D721Med (cell line): Measurements from ENCODE around the gene FCER2.

ENCODE experiments used
- DNase-seq: peaks from one replicate; pipeline ENCODE4 v3.0.0; 2011; ENCODE audit warnings: low spot score; ENCODE audit not compliant: insufficient read length
- FAIRE-seq: peaks from 2 replicates; lab custom pipeline; 2011; peaks lifted over from hg19 to GRCh38; lab: Jason Lieb, UNC
- TF ChIP-seq, protein P1 (sequence below): IDR thresholded peaks from 2 replicates; pipeline ENCODE4 v1.5.1; 2012; ENCODE audit warnings: mild to moderate bottlenecking, control low read depth; ENCODE audit not compliant: insufficient read depth; ENCODE audit errors: missing control alignments

FCER2 gene

DNA sequence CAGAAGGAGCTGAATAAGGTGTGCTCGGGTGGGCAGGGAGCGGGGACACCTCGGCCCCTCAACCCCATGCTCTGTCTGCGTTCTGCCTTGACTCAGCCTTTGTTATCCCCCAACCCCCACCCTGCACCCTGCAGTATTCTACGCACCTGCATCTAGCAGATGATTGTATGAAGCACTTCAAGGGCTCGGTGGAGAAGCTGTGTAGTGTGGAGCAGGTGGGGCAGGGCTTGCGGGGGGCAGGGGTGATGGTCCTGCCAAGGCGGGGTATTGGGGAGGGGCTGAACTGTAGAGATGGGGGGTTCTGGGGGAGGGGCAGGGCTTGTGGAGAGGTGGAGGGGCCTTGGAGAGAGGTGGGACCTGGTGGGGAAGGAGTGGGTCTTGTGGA is 58.9 kb downstream of the FCER2 start:
- DNase-seq (no peak), FAIRE-seq (no peak)
- TF ChIP-seq, protein P1, sequence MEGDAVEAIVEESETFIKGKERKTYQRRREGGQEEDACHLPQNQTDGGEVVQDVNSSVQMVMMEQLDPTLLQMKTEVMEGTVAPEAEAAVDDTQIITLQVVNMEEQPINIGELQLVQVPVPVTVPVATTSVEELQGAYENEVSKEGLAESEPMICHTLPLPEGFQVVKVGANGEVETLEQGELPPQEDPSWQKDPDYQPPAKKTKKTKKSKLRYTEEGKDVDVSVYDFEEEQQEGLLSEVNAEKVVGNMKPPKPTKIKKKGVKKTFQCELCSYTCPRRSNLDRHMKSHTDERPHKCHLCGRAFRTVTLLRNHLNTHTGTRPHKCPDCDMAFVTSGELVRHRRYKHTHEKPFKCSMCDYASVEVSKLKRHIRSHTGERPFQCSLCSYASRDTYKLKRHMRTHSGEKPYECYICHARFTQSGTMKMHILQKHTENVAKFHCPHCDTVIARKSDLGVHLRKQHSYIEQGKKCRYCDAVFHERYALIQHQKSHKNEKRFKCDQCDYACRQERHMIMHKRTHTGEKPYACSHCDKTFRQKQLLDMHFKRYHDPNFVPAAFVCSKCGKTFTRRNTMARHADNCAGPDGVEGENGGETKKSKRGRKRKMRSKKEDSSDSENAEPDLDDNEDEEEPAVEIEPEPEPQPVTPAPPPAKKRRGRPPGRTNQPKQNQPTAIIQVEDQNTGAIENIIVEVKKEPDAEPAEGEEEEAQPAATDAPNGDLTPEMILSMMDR = no peak

GRCh38 chr19:7642295-7643030 is 59.5 kb downstream of the FCER2 start:
- FAIRE-seq = no peak
- DNase-seq = no peak
- TF ChIP-seq, protein P1 = no peak

DNA sequence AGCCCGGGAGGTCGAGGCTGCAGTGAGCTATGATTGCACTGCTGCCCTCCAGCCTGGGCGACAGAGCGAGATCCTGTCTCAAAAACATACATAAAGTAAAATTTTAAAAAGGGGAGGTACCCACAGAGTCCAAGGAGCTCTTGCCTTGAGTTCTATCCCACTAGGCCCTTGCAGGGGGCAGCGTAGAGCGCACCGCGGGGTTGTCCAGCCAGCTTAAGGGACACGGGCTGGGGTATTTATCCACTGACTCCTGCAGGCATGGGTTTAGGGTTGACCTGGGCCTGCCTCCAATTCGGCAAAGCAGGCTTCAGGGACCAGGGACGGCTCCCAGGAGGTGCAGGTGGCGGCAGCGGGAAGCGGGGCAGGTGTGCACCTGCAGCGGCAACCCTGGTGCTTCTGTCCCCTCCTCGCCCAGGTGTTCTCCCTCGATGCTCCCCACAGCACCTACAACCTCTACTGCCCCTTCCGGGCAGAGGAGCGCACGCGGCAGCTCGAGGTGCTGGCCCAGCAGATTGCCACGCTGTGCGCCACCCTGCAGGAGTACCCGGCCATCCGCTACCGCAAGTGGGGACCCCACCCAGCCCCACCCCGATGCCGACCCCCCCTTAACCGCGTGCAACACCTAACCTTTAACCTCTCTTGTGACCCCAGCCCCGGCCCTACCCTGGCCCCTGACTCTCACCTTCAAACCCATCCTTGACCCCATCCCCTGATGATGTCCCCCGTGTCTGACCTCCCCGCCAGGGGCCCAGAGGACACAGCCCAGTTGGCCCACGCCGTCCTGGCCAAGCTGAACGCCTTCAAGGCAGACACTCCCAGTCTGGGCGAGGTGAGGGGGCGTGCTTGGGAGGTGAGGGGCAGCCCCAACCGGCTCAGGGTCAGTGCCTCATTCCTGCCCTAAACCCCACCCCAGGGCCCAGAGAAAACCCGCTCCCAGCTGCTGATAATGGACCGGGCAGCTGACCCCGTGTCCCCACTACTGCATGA is 60.3 kb downstream of the FCER2 start:
- FAIRE-seq (no peak), DNase-seq (no peak)
- TF ChIP-seq, protein P1 = no peak

DNA sequence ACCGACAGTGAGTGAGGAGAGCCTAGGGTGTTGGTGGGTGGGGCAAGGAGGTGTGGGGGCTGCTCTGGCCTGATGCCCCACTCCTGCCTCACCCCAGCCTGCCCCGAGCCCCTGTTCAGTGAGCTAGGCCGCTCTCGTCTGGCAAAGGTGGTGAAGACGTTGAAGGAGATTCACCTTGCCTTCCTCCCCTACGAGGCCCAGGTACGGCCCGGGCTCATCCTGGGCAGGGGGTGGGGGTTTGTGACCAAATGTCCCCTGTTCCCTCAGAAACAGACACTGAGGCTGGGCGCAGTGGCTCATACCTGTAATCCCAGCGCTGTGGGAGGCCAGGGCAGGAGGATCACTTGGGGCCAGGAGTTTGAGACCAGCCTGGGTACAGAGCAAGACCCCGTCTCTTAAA is 61.1 kb downstream of the FCER2 start:
- TF ChIP-seq, protein P1 = no peak
- DNase-seq (no peak), FAIRE-seq (no peak)

DNA sequence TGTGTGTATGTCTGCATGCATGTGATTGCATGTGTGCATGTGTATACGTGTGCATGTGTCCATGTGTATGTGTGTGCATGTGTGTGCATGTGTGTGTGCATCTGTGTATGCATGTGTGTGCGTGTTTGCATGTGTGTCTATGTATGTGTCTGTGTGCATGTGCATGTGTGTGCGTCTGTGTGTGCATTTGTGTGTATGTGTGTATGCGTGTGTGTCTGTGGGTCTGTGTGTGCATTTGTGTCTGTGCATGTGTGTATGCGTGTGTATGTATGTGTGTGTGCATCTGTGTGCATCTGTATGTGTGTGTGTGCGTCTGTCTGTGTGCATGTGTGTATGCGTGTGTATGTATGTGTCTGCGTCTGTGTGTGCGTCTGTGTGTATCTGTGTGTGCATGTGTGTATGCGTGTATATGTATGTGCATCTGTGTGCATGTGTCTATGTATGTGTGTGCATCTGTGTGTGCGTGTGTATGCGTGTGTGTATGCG is 62.0 kb downstream of the FCER2 start:
- DNase-seq (no peak), FAIRE-seq (no peak)
- TF ChIP-seq, protein P1 = no peak

GRCh38 chr19:7638802-7639465 is 63.0 kb downstream of the FCER2 start:
- peak; percentile 93 for DNase-seq
- TF ChIP-seq, protein P1 = no peak
- FAIRE-seq = no peak
